GM21723 (cell line): ENCODE data around the gene TRIM13.
"Not testable (repeated sequence)": the region's sequence is repeated elsewhere in the genome, so short reads cannot be mapped to it uniquely, and the experiment has no call there.

Experiments
- ATAC-seq: cut with Tn5 transposase; IDR thresholded peaks from one replicate; pipeline ENCODE4 v1.9.1; 2021; ENCODE audit warnings: mild to moderate bottlenecking, moderate library complexity; ENCODE audit not compliant: unreplicated experiment

Gene TRIM13

GRCh38 chr13:50055454-50055853, 58.6 kb downstream of the TRIM13 start:
- no peak for ATAC-seq

- ATAC-seq = no peak
Measured at GRCh38 chr13:50060718-50061117, 63.9 kb downstream of the TRIM13 start.

- ATAC-seq = not testable (repeated sequence)
Measured at GRCh38 chr13:50062336-50062735, 65.5 kb downstream of the TRIM13 start.

GRCh38 chr13:50065712-50066111, 68.9 kb downstream of the TRIM13 start:
- ATAC-seq = no peak
